Endodermal cell (in vitro differentiated cells): ENCODE data around the gene PARD3B. TPM values are rescaled to one million over a fixed set of nuclear protein-coding genes. Genes with fewer than 3 reads are reported as not detected.

Experiments used
- DNase-seq: peaks from one replicate; pipeline ENCODE4 v3.0.0-alpha.2; 2017
- H3K27ac ChIP-seq: 2 replicates; pipeline ENCODE4 v1.5.1; 2013; ENCODE audit warnings: mild to moderate bottlenecking, low read depth, low read length, moderate library complexity
- H3K27me3 ChIP-seq: 2 replicates; pipeline ENCODE4 v1.6.1; 2013; ENCODE audit warnings: mild to moderate bottlenecking, low read length, moderate library complexity; ENCODE audit not compliant: insufficient read depth, control insufficient read depth, poor library complexity, severe bottlenecking
- H3K36me3 ChIP-seq: 2 replicates; pipeline ENCODE4 v1.7.0; 2013; ENCODE audit warnings: mild to moderate bottlenecking, low read length, moderate library complexity; ENCODE audit not compliant: control insufficient read depth, insufficient read depth
- H3K4me1 ChIP-seq: one replicate; pipeline ENCODE4 v1.7.0; 2013; ENCODE audit warnings: low read length; ENCODE audit not compliant: control insufficient read depth, insufficient read depth
- H3K4me3 ChIP-seq: 2 replicates; pipeline ENCODE4 v1.5.1; 2013; ENCODE audit warnings: mild to moderate bottlenecking, low read length, moderate library complexity
- H3K9ac ChIP-seq: 2 replicates; pipeline ENCODE4 v1.6.1; 2013; ENCODE audit warnings: mild to moderate bottlenecking, low read length, moderate library complexity; ENCODE audit not compliant: poor library complexity, severe bottlenecking; ENCODE audit errors: extremely low read depth
- H3K9me3 ChIP-seq: 2 replicates; pipeline ENCODE4 v1.6.1; 2013; ENCODE audit warnings: mild to moderate bottlenecking, low read length, moderate library complexity; ENCODE audit not compliant: control insufficient read depth
- H3K27ac Mint-ChIP-seq: 2 replicates; pipeline ENCODE4 v1.8.0; 2020; ENCODE audit warnings: mixed read lengths
- H3K27me3 Mint-ChIP-seq: 2 replicates; pipeline ENCODE4 v1.8.0; 2021; ENCODE audit warnings: mild to moderate bottlenecking, mixed read lengths; ENCODE audit not compliant: insufficient read depth
- H3K36me3 Mint-ChIP-seq: 2 replicates; pipeline ENCODE4 v1.8.0; 2020; ENCODE audit warnings: low read depth, mixed read lengths
- H3K4me1 Mint-ChIP-seq: 2 replicates; pipeline ENCODE4 v1.8.0; 2020; ENCODE audit warnings: mixed read lengths
- H3K4me3 Mint-ChIP-seq: 2 replicates; pipeline ENCODE4 v1.8.0; 2020; ENCODE audit warnings: mild to moderate bottlenecking, moderate library complexity, mixed read lengths
- H3K9me3 Mint-ChIP-seq: 2 replicates; pipeline ENCODE4 v1.8.0; 2020; ENCODE audit warnings: mild to moderate bottlenecking, mixed read lengths
- CTCF ChIP-seq: fragments of 200-600 bp; sonication (generic); conservative IDR thresholded peaks from 2 replicates; pipeline ENCODE4 v1.5.0; 2021; ENCODE audit warnings: antibody characterized with exemption, mild to moderate bottlenecking
- WGBS, 2 experiments: methylation state at CpG; one replicate each; pipeline versions ENCODE4 v1.1.5 to v1.1.7; 2013; ENCODE audit warnings: missing lambda C conversion rate in 2 of 2, mixed read lengths in 1 of 2; ENCODE audit not compliant: insufficient coverage in 1 of 2, insufficient read length in 1 of 2; 5-methylcytosine and 5-hydroxymethylcytosine counted together
- total RNA-seq, 2 donors: library from RNA; stranded (reverse); fragmentation: NEBNext Ultra II Directional in 1 of 2; extraction: Animal tissue kit (Norgen Biotek cat#: 25700) in 1 of 2; gene quantifications; 2 replicates in 1 of 2; 3 replicates in 1 of 2; pipeline ENCODE4 v1.2.1, GENCODE V29; 2021

Gene PARD3B
- total RNA-seq, 2 donors from 2014 or later, result 2.5 to 5.6 TPM

- Histone ChIP-seq H3K4me3 (no peak overlapping the region), H3K27me3 (peaks cover 31% of the 10 kb centered on the region), H3K4me1 (no peaks in the 10 kb centered on the region), H3K36me3 (no peaks in the 10 kb centered on the region), H3K27ac (no peak overlapping the region), H3K9me3 (no peaks in the 10 kb centered on the region), H3K9ac (no peak overlapping the region)
- Mint-ChIP-seq H3K4me1 (no peaks in the 10 kb centered on the region), H3K27me3 (peaks cover 10% of the 10 kb centered on the region), H3K9me3 (no peaks in the 10 kb centered on the region), H3K27ac (no peak overlapping the region), H3K4me3 (no peak overlapping the region), H3K36me3 (no peaks in the 10 kb centered on the region)
- no peak for DNase-seq
- no peak for TF ChIP-seq CTCF
- 58 to 73% methylated on average over 4 to 6 of the region's 6 CpGs for WGBS, 2 experiments
Measured at GRCh38 chr2:205655779-205656456, 1110.6 kb downstream of the PARD3B start.

GRCh38 chr2:205656461-205656860, 1111.2 kb downstream of the PARD3B start:
- no peak for DNase-seq
- Histone ChIP-seq H3K9me3 (no peaks in the 10 kb centered on the region), H3K4me1 (no peaks in the 10 kb centered on the region), H3K9ac (no peak overlapping the region), H3K27ac (no peak overlapping the region), H3K36me3 (no peaks in the 10 kb centered on the region), H3K27me3 (peaks cover 36% of the 10 kb centered on the region), H3K4me3 (no peak overlapping the region)
- WGBS, 2 experiments, result 85 to 89% methylated on average over 6 to 7 of the region's 7 CpGs
- Mint-ChIP-seq H3K36me3 (no peaks in the 10 kb centered on the region), H3K27ac (no peak overlapping the region), H3K4me3 (no peak overlapping the region), H3K27me3 (peaks cover 10% of the 10 kb centered on the region), H3K9me3 (no peaks in the 10 kb centered on the region), H3K4me1 (no peaks in the 10 kb centered on the region)
- no peak for TF ChIP-seq CTCF

GRCh38 chr2:205656941-205657340, 1111.7 kb downstream of the PARD3B start:
- Mint-ChIP-seq H3K27ac (no peak overlapping the region), H3K27me3 (peaks cover 9% of the 10 kb centered on the region), H3K4me1 (no peaks in the 10 kb centered on the region), H3K36me3 (no peaks in the 10 kb centered on the region), H3K9me3 (no peaks in the 10 kb centered on the region), H3K4me3 (no peak overlapping the region)
- Histone ChIP-seq H3K27ac (no peak overlapping the region), H3K9me3 (no peaks in the 10 kb centered on the region), H3K27me3 (peaks cover 37% of the 10 kb centered on the region), H3K9ac (no peak overlapping the region), H3K36me3 (no peaks in the 10 kb centered on the region), H3K4me1 (no peaks in the 10 kb centered on the region), H3K4me3 (no peak overlapping the region)
- 82 to 92% methylated on average over 3 to 4 of the region's 4 CpGs for WGBS, 2 experiments
- TF ChIP-seq CTCF, result no peak
- DNase-seq, result no peak
